ENCODE results near the gene ABLIM2. TPM values are rescaled to one million over a fixed set of nuclear protein-coding genes. Genes with fewer than 3 reads are reported as not detected.

The ABLIM2 gene
- total and polyA plus RNA-seq, 2 of the 4 experiments (the other 2 are of a cell fraction): under 0.01 to 0.10 TPM

DNA sequence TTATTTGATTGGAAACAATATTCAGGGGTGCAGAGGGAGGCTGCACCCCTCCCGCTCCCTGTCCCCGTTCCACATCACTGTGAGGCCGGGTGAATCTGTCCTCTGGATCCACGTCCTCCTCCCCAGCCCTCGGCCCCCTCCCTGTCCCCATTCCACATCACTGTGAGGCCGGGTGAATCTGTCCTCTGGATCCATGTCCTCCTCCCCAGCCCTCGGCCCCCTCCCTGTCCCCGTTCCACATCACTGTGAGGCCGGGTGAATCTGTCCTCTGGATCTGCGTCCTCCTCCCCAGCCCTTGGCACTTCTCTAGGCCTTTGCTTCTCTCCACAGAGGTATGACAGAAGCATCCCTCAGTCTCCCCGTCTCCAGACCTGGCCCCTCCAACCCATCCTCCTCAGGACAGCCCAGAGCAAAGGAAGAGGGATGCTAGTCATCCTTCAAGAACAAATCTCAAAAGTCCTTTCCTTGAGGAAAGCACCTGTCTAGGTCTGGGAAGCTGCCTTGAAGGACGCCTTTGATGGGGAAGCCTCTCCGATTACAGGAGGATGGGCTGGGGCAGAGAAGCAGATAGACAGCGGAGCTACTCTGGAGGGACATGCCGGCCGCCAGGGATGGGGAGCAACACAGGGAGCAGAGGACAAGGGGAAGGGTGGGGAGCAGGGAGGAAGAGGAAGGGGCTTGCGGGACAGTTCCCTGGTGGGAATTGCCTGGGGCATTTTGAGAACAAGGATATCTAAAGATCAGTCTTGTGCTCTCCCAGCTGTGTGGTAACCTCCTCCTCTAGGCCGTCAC lies 208.1 kb downstream of the ABLIM2 start:
- H3K4me2 ChIP-seq (ENCODE audit: low read depth, low read length): no peak overlapping the region
- H4K8ac ChIP-seq (ENCODE audit: low read depth in 2 of 2, low read length in 2 of 2): no peak overlapping the region
- in situ Hi-C loops (cut with MboI; ENCODE audit: low sequenced_read_pairs) (no loop called here), intact Hi-C loops (cut with micrococcal nuclease) (no loop called here), dilution Hi-C loops (cut with HindIII; ENCODE audit: low sequenced_read_pairs, unreplicated experiment) (no loop called here)
- no peak overlapping the region for H2BK120ac ChIP-seq (ENCODE audit: low read depth, low read length)
- no peak overlapping the region for H3K4me3 ChIP-seq (ENCODE audit: insufficient read depth, low read depth, low read length)
- no peak overlapping the region for H3K18ac ChIP-seq (ENCODE audit: low read depth, low read length)
- no peaks in the 10 kb centered on the region for H3K4me1 ChIP-seq (ENCODE audit: control insufficient read depth, insufficient read depth, low read length)
- H4K5ac ChIP-seq (ENCODE audit: low read depth, low read length): no peak overlapping the region
- TF ChIP-seq FOS (IDR thresholded peaks at IDR 0.05; ENCODE audit: low read depth, low read length) (no peak), SMC3 (IDR thresholded peaks at IDR 0.05; ENCODE audit: low read depth, low read length) (no peak), RCOR1 (IDR thresholded peaks at IDR 0.05; ENCODE audit: insufficient replicate concordance, low read length) (no peak), BHLHE40 (IDR thresholded peaks at IDR 0.05; ENCODE audit: low read depth, low read length) (no peak), MAZ (IDR thresholded peaks at IDR 0.05; ENCODE audit: borderline replicate concordance, low read depth, low read length) (no peak), NFE2L2 (IDR thresholded peaks at IDR 0.05; ENCODE audit: low read depth, low read length) (no peak), MAFK (IDR thresholded peaks at IDR 0.05; ENCODE audit: low read depth, low read length) (no peak), CEBPB (IDR thresholded peaks at IDR 0.05; ENCODE audit: low read depth, low read length) (no peak), MXI1 (IDR thresholded peaks at IDR 0.05; ENCODE audit: borderline replicate concordance, low read depth, low read length) (no peak), POLR2A (IDR thresholded peaks at IDR 0.05; ENCODE audit: low read depth, low read length) (no peak), RFX5 (IDR thresholded peaks at IDR 0.05; ENCODE audit: low read depth, low read length) (no peak), CHD1 (IDR thresholded peaks at IDR 0.05; ENCODE audit: low read depth, low read length) (no peak), RAD21 (IDR thresholded peaks at IDR 0.05; ENCODE audit: low read length) (no peak)
- TF ChIP-seq, protein P1, sequence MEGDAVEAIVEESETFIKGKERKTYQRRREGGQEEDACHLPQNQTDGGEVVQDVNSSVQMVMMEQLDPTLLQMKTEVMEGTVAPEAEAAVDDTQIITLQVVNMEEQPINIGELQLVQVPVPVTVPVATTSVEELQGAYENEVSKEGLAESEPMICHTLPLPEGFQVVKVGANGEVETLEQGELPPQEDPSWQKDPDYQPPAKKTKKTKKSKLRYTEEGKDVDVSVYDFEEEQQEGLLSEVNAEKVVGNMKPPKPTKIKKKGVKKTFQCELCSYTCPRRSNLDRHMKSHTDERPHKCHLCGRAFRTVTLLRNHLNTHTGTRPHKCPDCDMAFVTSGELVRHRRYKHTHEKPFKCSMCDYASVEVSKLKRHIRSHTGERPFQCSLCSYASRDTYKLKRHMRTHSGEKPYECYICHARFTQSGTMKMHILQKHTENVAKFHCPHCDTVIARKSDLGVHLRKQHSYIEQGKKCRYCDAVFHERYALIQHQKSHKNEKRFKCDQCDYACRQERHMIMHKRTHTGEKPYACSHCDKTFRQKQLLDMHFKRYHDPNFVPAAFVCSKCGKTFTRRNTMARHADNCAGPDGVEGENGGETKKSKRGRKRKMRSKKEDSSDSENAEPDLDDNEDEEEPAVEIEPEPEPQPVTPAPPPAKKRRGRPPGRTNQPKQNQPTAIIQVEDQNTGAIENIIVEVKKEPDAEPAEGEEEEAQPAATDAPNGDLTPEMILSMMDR (conservative IDR thresholded peaks at IDR 0.05; ENCODE audit: low read depth, low read length): no peak
- TF ChIP-seq, protein P2, sequence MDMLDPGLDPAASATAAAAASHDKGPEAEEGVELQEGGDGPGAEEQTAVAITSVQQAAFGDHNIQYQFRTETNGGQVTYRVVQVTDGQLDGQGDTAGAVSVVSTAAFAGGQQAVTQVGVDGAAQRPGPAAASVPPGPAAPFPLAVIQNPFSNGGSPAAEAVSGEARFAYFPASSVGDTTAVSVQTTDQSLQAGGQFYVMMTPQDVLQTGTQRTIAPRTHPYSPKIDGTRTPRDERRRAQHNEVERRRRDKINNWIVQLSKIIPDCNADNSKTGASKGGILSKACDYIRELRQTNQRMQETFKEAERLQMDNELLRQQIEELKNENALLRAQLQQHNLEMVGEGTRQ (IDR thresholded peaks at IDR 0.05; ENCODE audit: low read depth, low read length): no peak
- TF ChIP-seq, protein P3, sequence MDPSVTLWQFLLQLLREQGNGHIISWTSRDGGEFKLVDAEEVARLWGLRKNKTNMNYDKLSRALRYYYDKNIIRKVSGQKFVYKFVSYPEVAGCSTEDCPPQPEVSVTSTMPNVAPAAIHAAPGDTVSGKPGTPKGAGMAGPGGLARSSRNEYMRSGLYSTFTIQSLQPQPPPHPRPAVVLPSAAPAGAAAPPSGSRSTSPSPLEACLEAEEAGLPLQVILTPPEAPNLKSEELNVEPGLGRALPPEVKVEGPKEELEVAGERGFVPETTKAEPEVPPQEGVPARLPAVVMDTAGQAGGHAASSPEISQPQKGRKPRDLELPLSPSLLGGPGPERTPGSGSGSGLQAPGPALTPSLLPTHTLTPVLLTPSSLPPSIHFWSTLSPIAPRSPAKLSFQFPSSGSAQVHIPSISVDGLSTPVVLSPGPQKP (IDR thresholded peaks at IDR 0.05; ENCODE audit: borderline replicate concordance, low read depth, low read length): no peak
- ChIA-PET CTCF (no interaction called here), POLR2A (ENCODE audit: unreplicated experiment) (no interaction called here)
- no peak overlapping the region for H2BK5ac ChIP-seq (ENCODE audit: low read depth, low read length, poor library complexity, severe bottlenecking)
- no peaks in the 10 kb centered on the region for H3K79me1 ChIP-seq (ENCODE audit: low read depth in 1 of 2, low read length in 2 of 2)
- no peaks in the 10 kb centered on the region for H3K9me1 ChIP-seq (ENCODE audit: insufficient read depth, low read length)
- H2AFZ ChIP-seq (replicated peaks; ENCODE audit: low read length, poor library complexity): no peak overlapping the region
- no peak overlapping the region for H4K91ac ChIP-seq (ENCODE audit: insufficient read depth, low read depth, low read length)
- DNase-seq (no peak), ATAC-seq (ENCODE audit: low read depth) (no peak)
- H2AK5ac ChIP-seq (ENCODE audit: low read depth, low read length): no peak overlapping the region
- H3K23ac ChIP-seq (ENCODE audit: low read depth, low read length): no peak overlapping the region
- no peak overlapping the region for H3K14ac ChIP-seq (replicated peaks; ENCODE audit: low read depth, low read length)
- no peaks in the 10 kb centered on the region for H4K20me1 ChIP-seq (ENCODE audit: insufficient read depth, low read length)
- H3K4ac ChIP-seq (ENCODE audit: low read depth, low read length): no peak overlapping the region
- H2BK15ac ChIP-seq (ENCODE audit: low read depth, low read length): no peak overlapping the region
- H2BK20ac ChIP-seq (ENCODE audit: low read depth, low read length): no peak overlapping the region
- no peaks in the 10 kb centered on the region for H3K27me3 ChIP-seq (ENCODE audit: control insufficient read depth, insufficient read depth, low read length)
- WGBS, 2 experiments (ENCODE audit: extremely low coverage in 2 of 2, insufficient read length in 1 of 2): 100% methylated on average over 1 of the region's 18 CpGs; no CpG with 5 or more reads in 1 of the 2 experiments
- H3K27ac ChIP-seq (ENCODE audit: insufficient read depth, low read length): no peak overlapping the region
- 0 out of 2 replicates have a peak, but pooled peaks cover 2% of the 10 kb centered on the region for H3K9me3 ChIP-seq (ENCODE audit: control insufficient read depth, insufficient read depth, low read length)
- BruUV-seq (replicated peaks): no TSS peak
- no peak overlapping the region for H2AK9ac ChIP-seq (replicated peaks; ENCODE audit: low read depth, low read length, poor library complexity)
- no peak overlapping the region for H3K56ac ChIP-seq (ENCODE audit: extremely low read depth, insufficient read depth, low read length)
- H3K36me3 ChIP-seq (ENCODE audit: control insufficient read depth, insufficient read depth, low read length): no peaks in the 10 kb centered on the region
- no peak overlapping the region for H3K9ac ChIP-seq (ENCODE audit: low read depth, low read length)
